Activated T-cell treated with anti-CD3 and anti-CD28 coated beads, Interleukin-2, amount 50 U/mL, for 1 hour (primary cell): Measurements from ENCODE around the gene SMIM14.
"Not testable (repeated sequence)": the region's sequence is repeated elsewhere in the genome, so short reads cannot be mapped to it uniquely, and the experiment has no call there.

Source experiments
- DNase-seq: peaks from one replicate; pipeline ENCODE4 v3.0.0-alpha.2; 2020

Gene SMIM14

GRCh38 chr4:39528061-39528465 is 110.6 kb downstream of the SMIM14 start:
- no peak for DNase-seq

DNA sequence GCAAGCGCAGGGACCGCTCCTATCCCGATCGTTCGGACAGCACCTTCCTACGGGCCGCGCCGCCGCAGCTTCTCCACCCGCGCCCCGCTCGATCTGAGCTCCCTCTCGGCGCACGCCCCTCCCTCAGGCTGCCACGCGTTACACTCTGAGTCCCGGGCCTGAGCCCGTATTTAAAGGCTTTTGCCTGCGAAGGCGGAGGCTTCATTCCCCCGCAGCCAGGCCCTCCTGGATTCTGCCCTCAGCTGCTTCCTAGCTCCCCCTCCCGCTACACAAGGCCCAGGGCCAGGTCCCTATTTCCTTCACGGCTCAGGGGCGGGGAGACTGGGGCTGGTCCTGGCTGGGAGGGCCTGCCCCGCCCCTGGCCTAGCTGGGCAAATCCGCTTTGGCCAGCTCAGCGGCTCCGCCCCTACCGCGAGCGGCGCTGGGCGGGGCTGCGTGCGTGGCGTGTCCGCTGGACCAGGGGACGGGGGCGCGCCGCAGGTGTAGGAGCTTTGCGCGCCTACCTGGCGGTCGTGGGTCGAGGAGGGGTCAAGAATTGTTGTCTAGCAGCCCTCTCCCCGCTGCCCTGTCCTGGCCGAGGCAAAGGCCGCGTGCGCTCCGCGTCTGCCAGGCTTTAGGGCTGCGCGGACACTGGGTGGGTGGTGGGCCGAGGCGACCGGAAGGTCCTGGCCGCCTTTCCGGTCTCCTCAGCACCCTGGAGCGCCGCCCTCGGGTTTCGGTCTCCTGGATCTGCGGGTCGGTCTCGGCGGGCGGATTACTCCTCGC is 111.2 kb downstream of the SMIM14 start, which contains the start of gene UGDH:
Gene UGDH, minus strand, starts transcription at position 144 of the 765 bp plus-strand sequence. CDS start 5,927 bp downstream, outside the sequence.
- DNase-seq, result peak; percentile 93

GRCh38 chr4:39526765-39527295 is 111.8 kb downstream of the SMIM14 start:
- no peak for DNase-seq

- no peak for DNase-seq
Measured at GRCh38 chr4:39525822-39526690, 112.6 kb downstream of the SMIM14 start.

GRCh38 chr4:39524161-39524957 is 114.3 kb downstream of the SMIM14 start:
- DNase-seq, result no peak

- no peak for DNase-seq
Measured at GRCh38 chr4:39522068-39522467, 116.6 kb downstream of the SMIM14 start.

DNA sequence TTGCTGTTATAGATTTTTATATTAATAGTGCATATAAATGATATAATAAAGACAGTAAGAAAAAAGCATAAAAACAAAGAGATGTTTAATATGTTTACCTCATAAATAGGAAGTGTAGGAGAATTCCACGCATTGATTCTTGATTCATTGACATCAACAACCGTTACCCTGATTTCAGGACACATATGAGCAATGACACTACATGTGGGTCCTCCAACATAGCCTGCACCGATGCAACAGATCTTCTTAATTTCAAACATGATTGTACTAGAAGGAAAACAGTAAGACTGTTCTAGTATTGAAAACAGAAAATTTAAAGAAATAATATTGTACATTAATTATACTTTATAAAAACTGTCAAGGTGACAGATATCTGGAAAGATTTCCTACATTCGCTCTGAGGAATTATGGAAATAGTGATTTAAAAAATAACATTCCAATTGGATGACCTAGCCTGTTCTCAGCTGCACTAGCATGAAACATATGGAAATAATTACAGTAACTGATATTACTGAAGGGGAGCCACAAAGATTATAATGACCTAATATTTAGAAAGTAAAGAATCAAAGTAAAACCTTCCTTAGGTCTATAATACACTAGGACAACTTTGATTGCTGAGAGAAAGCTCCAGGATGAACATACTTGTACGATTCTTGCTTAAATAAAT is 117.3 kb downstream of the SMIM14 start:
- no peak for DNase-seq

GRCh38 chr4:39518484-39518883 is 120.2 kb downstream of the SMIM14 start:
- no peak for DNase-seq

GRCh38 chr4:39516407-39516966 is 122.2 kb downstream of the SMIM14 start:
- no peak for DNase-seq

DNA sequence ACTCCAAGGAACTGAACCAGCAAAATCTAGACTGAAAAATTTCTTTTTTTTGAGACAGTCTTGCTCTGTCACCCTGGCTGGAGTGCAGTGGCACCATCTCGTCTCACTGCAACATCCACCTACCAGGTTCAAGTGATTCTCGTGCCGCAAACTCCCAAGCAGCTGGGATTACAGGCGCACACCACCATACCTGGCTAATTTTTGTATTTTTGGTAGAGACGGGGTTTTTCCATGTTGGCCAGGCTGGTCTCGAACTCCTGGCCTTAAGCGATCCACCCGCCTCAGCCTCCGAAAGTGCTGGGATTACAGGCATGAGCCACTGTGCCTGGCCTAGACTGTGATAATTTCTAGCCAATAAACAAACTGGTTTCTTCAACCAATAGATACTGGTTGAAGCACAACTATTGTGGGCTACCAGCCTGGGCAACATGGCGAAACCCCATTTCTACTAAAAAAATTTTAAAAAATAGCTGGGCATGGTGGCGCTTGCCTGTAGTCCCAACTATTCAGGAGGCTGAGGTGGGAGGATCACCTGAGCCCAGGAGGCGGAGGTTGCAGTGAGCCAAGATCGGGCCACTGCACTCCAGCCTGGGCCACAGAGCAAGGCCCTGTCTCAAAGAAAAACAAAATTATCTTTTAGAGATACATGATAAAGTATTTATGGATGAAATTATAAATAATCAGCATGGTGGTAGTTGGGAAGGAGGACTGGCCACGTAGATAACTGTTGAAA is 122.8 kb downstream of the SMIM14 start:
- not testable (repeated sequence) for DNase-seq

GRCh38 chr4:39514888-39515401 is 123.7 kb downstream of the SMIM14 start:
- no peak for DNase-seq

DNA sequence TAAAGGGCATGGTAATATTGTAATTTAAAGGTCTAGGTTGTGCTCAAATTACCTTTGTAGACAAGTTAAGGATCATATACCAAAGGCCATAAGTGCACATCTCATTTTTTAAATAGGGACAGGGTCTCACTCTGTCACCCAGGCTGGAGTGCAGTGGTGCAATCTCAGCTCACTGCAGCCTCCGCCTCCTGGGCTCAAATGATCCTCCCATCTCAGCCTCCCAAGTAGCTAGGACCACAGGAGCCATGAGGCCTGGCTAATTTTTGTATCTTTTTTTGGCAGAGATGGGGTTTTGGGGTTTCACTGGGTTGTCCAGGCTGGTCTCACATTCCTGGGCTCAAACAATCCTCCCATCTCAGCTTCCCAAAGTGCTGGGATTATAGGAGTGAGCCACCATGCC is 124.4 kb downstream of the SMIM14 start:
- DNase-seq, result not testable (repeated sequence)

- no peak for DNase-seq
Measured at GRCh38 chr4:39510348-39510929, 128.2 kb downstream of the SMIM14 start.

DNA sequence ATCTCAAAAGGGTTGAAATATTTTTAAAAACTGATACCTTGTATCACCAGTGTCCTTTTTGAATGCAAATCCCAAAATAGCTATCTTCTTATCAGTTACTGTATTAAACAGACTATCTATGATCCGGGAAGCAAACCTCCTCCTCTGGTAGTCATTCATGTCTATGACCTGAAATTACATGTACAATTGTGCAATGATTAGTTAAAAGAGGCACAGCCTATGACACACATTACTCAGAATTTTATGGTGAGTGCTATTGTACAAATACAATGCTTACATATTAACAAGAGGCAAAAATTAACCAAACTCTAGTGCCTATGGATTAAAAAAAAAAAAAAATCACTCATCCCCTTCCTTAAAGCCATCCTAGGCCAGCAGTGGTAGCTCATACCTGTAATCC is 133.1 kb downstream of the SMIM14 start:
- DNase-seq, result no peak

GRCh38 chr4:39504538-39504937 is 134.1 kb downstream of the SMIM14 start:
- DNase-seq, result no peak

- not testable (repeated sequence) for DNase-seq
Measured at GRCh38 chr4:39502664-39503035, 136.0 kb downstream of the SMIM14 start.

DNA sequence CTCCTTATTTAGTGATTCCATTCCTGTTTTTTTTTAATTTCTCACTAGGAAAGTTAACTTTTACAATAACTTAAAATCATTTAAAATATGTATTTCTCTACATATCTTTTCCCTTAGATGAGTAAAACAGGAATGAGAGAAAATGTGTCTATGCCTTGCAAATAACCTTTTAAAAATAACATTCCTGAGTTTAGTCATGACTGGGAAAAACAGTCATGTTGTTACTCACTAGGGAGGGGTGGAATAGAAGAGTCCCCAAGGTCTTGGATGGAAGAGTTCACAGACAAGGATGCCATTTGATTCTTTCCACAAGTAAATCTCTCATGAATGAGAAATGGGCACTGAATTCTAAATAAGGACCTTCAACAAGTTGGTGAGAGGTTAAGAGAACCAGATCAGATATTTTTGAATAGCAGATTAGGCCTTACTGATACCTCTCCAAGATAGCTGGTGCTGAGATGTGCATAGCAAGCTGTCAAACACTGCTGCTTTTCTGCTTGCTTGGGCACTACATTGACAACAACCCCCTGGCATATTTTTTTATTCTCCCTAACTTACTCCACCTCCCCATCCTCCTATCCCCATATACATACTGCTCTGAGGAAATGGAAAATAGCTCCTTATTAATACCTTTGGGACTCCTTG is 136.5 kb downstream of the SMIM14 start:
- no peak for DNase-seq

DNA sequence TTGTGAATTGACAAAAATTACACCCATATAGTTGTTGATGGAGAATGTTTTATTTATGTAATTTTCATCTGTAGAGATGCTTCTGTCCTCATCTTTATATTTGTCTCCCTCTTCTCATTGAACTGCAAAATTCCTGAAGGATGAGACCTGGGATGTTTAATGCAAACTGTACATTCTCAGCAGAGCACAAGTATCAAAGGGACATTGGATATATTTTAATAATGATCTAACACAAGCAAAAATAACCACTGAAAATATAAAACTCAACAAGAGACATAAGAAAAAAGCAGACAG is 140.0 kb downstream of the SMIM14 start:
- no peak for DNase-seq

- DNase-seq, result no peak
Measured at GRCh38 chr4:39497909-39498726, 140.5 kb downstream of the SMIM14 start.
